ENCODE measurements around the gene TRPM2. TPM values are rescaled to one million over a fixed set of nuclear protein-coding genes. Genes with fewer than 3 reads are reported as not detected.
"Not testable (repeated sequence)": the region's sequence is repeated elsewhere in the genome, so short reads cannot be mapped to it uniquely, and the experiment has no call there.

The TRPM2 gene
- total RNA-seq, 1 donor from 2014 or later, result 3.2 TPM

DNA sequence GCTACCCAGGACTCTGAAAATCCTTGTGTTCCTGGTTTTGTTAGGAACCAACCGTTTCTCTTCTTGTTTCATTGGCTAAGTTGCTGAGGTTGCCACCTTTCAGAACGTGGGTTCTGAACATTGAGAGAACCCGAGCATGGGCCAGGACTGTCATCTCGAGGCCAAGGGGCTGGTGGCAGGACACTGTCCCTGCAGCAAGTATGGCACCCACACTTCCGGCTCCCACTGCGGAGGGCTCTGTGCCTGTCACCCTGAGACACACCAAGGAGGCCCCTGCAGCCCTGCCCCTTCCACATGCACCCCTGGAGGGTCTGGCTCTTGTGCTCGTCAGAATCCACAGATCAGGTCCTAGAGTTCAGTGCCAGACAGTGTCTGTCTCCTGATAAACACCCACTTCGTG lies 62.8 kb downstream of the TRPM2 start:
- no peak for DNase-seq

DNA sequence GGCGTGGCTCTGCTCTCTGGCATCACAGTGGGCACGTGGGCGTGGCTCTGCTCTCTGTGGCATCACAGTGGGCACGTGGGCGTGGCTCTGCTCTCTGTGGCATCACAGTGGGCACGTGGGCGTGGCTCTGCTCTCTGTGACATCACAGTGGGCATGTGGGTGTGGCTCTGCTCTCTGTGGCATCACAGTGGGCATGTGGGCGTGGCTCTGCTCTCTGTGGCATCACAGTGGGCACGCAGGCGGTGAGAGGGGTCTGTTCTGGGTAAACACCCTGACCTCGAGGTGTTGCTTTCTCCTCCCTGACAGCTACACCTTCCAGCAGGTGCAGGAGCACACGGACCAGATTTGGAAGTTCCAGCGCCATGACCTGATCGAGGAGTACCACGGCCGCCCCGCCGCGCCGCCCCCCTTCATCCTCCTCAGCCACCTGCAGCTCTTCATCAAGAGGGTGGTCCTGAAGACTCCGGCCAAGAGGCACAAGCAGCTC lies 64.2 kb downstream of the TRPM2 start:
- not testable (repeated sequence) for DNase-seq

DNA sequence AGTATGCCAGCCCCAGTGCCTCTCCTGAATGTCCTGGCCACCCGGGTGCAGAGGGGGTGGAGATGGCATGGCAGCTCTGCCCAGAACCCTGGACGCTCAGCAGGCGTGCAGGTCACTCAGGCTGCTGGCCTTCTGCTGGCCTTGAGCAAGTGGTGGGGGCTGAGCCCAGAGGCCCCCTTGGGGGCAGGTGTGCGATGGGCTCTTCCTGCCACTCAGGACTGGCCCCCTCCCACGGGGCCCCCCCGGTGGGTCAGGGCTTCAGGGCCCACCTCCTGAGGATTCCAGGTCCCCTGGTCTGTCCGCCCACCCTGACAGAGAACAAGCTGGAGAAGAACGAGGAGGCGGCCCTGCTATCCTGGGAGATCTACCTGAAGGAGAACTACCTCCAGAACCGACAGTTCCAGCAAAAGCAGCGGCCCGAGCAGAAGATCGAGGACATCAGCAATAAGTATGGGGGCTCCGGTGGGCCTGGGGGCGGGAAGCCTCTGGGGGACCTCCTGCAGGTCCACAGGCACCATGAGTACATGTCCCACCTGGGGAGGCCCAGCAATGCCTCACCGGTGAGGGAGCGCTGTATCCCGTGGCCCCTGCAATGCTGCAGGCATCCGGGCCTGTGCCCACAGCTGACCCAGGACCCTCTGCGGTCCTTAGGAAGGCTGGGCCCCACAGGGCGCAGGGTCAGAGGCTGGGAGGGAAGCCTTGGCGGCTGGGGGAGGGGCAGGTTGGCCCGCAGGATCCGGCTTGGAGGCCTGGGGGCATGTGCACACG lies 64.9 kb downstream of the TRPM2 start:
- no peak for DNase-seq

DNA sequence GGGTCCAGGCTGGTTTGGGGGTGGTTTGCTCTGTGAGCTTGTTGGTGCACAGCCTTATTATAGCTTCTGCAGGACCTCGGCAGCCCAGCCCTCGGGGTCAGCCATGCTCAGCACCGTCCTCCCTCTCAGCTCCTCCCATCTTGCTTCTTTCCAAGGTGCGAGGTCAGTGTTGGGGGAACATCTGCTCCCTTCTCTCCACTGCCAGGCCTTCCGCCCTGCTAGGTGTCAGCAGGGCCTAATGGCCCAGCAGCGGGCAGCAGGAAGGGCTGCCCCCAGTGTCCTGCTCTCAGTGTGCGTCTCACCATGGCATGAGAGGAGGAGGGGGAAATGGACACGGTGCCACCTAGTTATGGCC lies 65.4 kb downstream of the TRPM2 start:
- DNase-seq, result no peak

DNA sequence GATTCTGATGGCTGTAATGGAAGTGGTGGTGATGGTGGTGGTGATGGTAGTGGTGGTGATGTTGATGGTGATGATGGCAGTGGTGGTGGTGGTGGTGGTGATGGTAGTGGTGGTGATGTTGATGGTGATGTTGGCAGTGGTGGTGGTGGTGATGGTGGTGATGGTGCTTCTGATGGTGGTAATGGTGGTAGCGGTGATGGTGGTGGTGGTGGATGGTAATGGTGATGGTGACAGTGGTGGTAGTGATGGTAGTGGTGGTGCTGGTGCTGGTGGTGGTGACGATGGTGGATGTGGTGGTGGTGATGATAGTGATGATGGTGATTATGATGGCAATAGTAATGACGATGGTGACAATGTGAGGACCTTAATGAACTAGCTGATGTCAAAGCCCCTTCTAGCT lies 66.3 kb downstream of the TRPM2 start:
- DNase-seq, result no peak

DNA sequence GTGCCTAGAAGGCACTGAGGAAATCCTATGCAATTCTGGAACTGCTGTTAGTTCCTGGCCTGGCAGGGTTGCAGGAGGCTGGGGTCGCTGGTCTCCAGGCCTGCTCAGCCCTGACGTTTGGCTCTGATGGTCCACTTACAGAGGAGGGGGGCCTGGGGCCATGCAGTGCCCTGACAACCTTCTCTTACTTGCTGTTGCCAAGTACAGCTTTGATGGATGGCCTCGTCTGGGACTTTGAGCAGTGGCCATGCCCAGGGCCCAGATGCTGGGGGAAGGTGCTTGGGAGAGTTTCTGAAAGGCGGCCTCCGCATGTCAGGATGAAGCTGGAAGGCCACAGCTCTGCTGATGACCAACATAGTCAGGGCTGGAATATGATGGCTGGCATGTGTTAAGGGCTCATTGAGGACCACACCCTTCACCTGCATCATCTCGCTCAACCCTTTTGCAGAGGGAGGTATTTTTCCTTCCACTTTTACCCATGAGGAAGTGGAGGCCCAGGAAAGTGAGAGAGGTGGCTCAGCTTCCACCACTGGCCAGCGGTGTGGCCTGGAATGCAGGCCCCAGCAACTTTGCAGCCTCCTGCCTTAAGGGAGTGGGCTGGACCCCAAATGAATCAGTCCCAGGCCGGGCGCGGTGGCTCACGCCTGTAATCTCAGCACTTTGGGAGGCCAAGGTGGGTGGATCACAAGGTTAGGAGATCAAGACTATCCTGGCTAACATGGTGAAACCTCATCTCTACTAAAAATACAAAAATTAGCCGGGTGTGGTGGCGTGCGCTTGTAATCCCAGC lies 67.2 kb downstream of the TRPM2 start:
- no peak for DNase-seq

DNA sequence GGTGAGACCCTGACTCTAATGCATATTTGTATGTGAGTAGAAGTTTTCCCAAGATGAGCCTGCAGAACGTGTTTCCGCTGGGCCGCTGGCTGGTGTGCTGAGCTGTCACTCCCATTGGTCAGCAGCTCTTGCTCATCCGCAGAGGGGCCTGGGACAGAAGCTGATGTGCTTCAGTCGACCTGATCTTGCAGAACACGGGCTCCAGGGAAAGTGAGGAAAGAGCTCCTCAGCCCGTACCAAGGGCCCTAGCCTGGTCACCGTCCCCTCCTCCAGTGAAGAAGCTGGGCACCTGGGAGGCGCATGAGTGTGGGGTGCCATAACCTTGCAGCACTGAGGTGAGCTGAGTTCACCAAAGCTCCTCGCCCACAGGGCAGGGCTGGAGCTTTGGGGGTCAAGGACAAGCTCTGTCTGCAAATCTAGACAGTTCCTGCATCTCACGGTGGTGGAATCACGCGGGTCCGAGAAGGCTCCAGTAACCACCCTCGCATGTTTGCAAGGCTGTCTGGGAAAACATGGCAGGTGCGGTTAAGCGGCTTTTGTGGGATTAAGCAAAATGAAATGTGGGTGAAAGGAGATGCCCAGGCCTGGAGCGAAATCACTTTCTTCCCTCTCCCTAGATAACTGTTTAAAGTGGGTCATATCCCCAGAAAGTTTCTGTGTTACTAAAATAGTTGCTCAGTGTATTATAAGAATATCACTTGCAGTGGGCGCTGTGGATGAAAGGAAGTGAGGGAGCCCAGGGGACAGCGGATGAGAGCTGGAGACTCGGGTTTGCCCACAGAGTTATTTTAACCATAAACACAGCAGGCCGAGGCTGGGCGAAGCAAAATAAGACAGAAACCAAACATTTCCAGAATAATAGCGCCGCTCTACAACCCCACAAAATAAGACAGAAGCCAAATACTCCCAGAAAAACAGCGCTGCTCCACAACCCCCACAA lies 68.8 kb downstream of the TRPM2 start:
- DNase-seq, result no peak

DNA sequence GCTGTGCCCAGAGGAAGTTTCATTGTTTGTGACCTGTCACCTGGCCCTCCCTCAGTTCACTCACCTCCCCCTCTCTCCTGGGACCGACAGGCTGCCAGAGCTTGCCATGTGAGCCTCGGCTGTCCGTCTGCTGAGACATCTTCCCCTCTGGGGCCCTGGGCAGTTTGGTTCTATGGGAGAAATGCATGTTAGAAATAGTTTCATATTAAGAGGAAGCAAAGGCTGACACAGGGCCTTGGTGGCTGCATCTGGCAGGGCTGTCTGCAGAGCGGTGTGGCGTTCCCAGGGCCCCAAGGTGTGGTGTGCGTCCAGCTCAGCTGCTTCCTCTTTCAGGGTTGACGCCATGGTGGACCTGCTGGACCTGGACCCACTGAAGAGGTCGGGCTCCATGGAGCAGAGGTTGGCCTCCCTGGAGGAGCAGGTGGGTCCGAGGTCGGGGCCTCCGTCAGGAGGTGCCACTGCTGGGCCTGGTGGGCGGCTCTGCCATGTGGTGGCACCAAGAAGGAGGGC lies 69.9 kb downstream of the TRPM2 start:
- no peak for DNase-seq

DNA sequence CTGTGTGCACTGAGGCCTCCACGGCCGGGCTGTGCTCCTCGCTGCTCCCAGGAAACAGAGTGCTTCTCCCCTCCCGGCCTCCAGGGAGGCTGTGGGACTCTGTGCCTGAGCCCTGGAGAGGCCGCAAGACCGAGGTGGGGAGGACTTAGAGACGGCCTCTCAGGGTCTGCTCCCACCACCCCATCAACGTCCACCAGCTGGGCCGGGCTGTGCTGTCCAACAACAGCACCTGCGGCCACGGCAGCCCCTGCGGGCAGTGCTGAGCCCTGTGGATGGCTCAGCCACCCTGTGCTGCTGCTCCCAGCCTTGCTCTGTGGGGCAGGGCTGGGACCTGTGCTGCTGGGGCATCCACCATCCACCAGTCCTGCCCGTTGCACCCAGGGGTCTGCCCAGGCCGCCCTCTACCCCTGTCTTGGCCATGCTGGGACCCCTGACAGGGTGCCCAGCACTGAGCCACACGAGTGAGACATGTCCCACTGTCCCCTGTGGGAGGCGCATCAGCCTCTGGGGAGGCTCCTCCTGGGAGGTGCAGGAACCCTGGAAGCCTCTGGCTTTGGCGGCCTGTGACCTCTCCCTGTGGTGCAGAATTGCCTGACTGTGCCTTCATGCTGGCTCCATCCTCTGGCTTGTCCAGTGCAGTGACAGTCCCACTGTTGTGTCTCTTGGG lies 70.7 kb downstream of the TRPM2 start:
- no peak for DNase-seq

DNA sequence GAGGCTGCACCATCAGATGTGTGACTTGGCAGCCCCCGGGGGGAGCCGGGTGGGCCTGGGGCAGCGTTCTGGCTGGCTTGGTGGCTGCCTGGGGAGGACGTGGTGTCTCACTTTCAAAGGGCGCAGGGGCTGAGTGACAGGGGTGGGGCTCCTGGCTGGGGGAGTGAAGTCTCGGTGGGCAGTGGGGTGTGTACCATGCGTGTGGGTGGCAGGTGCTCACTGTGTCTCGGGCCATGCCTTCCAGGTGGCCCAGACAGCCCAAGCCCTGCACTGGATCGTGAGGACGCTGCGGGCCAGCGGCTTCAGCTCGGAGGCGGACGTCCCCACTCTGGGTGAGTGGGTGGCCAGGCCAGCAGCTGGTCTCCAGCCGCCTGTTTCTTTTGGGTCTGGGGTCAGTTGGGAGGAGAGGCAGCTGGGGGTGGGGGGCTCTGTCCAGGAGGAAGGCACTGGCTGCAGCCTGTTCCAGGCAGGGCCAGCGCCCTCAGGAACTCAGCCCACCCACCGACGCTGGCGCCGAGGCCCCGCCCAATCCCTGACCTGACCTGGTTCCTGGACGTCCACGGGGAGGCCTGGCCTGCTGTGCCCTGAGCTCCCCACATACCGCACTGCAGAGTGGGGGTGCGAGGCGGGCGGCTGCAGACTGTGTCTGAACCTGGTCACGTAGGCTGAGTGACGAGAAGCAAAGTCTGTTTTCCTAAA lies 71.3 kb downstream of the TRPM2 start:
- no peak for DNase-seq

DNA sequence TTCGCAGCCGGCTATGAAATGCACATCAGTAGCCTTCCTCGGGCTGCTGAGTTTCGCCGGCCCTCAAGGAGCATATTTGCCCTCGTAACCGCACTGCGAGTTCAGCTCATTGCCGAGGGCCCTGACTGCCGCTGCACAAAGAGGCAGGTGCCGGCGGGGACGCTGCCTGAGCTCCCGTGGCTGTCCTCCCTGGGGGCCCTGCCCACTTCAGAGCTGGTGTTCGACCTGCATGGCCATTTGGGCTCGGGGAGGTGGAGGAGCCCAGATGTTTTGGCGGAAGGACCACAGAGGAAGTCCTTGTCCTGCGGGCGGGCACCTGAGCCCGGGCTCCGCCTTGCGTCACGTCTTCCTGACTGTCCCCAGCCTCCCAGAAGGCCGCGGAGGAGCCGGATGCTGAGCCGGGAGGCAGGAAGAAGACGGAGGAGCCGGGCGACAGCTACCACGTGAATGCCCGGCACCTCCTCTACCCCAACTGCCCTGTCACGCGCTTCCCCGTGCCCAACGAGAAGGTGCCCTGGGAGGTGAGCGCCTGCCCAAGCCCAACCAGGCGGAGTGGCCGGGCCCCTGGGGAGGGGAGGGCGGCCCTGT lies 72.0 kb downstream of the TRPM2 start:
- peak; percentile 17 for DNase-seq

DNA sequence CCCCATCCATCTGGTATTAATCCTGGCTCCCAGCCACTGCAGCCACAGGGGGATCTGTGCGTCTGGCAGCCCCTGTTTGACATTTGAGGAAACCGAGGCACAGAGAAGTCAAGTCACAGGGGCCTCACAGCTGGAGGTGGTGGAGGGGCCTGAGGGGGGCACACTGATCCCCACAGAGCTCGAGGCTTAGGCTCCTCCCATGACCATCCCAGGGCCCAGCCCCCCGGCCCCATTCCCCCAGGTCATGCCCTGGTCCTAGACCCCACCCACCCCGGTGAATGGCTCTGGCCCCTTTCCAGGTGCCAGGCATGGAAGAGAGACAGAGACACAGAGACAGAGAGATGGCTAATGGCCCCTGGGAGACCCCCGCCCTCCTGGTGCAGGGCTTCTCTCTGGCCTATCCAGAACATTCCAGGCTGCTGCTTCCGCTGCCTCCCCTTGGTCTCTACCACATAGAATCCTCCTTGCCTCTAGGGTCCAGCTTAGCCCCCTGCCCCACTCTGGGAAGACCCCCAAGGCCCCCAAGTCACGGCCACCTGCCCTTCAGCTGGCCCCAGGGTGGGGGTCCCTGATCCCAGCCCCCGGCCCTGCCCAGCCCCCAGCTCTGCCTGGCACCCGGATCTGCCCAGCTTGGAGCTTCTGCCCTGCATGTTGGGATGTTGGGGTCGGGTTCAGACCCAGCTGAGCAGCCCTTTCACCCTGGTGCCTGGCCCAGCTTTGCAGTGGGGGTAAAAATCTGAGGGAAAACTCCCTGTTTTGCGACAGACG lies 72.7 kb downstream of the TRPM2 start:
- no peak for DNase-seq

DNA sequence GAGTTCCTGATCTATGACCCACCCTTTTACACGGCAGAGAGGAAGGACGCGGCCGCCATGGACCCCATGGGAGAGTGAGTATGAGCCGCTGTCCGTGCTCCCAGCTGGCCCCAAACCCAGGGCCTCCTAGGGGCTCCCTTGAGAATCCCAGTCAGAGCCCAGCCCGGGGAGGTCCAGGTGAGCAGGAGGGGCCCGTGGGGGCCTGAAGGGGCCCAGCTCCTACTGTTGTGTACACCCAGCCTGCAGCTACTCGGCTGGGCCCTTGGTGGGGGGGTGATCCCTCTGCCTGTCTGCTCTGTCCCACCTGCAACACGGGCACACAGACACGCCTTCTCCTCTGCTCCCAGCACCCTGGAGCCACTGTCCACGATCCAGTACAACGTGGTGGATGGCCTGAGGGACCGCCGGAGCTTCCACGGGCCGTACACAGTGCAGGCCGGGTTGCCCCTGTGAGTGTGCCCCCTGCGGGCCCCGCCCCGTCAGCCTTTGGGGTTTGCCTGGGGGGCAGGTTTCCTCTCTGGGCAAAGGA lies 73.3 kb downstream of the TRPM2 start:
- no peak for DNase-seq

DNA sequence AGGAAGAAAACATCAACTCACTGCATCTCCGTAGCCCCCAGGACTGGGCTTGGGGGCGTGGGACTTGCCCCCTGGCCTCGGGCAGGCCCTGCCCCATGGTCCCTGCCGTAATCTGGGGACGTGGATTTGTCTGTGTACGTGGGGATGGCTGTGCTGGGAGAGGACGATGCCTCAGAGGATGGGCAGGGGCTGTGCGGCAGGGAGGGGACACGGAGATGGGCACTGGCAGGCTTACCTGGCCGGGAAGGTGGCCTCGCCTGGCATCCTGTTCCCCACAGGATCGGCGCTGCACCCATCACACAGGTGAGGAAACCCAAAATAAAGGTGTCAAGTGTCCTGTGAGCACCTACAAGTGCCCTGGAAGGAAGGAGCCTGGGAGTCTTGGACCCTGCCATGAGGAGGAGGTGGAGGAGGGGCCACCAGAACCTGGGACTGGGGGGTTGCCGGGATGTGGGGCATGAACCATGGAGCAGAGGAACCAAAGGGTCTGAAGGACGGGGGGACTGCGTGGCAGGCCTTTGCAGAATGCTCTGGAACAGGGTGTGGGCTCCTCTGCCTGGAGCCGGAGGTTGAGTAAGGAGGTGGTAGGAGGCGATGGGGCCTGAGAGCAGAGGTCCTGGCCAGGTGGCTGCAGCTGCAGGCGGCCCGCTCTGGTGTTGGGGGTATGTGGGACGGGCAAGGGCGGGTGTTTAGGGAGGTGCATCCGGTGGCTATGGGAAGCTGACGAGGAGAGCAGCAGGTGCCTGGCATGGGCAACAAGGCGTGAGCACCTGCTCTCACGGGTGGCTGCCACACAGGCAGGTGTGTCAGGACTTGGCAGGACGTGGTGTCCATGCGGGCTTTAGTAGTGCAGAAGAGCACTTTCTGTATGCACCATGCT lies 74.1 kb downstream of the TRPM2 start:
- no peak for DNase-seq

DNA sequence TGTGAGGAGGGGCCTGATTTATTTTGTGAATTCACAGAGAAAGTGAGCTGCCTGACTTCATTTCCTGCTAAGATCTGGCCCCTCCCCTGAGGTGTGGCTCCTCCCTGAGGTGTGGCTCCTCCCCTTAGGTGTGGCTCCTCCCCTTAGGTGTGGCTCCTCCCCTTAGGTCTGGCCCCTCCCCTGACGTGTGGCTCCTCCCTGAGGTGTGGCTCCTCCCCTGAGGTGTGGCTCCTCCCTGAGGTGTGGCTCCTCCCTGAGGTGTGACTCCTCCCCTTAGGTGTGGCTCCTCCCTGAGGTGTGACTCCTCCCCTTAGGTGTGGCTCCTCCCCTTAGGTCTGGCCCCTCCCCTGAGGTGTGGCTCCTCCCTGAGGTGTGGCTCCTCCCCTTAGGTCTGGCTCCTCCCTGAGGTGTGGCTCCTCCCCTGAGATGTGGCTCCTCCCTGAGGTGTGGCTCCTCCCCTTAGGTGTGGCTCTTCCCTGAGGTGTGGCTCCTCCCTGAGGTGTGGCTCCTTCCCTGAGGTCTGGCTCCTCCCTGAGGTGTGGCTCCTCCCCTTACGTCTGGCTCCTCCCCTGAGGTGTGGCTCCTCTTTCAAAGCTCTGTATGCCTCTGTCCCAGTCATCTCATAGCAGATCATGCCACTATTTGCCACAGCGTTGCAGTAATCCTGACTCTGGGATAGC lies 75.0 kb downstream of the TRPM2 start:
- DNase-seq, result peak; percentile 8

DNA sequence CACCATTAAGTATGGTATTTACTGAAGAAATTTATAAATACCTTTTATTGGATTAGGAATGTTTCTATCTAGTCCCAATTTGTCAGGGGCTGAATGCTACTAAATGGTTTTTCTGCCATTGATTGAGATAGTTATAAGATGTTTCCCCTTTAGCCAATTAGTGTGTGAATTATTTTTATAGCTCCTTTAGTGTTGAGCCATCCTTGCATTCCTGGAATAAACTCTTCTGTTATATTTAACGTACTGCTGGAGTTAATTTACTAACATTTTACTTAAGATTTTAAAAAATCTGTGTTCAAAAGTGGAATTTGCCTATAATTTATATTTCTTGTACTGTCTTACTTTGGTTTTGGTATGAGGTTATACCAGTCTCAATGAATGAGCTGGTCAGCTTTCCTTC lies 76.5 kb downstream of the TRPM2 start:
- no peak for DNase-seq

DNA sequence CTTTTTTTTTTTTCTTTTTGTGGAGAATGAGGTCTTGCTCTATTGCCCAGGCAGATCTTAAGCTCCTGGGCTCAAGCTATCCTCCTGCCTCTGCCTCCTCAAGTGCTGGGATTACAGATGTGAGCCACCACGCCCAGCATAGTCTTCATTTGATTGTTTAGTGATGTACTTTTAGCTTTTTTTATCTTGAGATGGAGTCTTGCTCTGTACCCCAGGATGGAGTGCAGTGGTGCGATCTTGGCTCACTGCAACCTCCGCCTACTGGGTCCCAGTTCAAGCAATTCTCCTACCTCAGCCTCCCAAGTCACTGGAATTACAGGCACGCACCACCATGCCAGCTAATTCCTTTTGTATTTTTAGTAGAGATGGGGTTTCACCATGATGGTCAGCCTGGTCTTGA lies 77.9 kb downstream of the TRPM2 start:
- DNase-seq, result no peak
